GF-D8 (cell line): ENCODE data around the gene MMP24.
"Not testable (repeated sequence)": the region's sequence is repeated elsewhere in the genome, so short reads cannot be mapped to it uniquely, and the experiment has no call there.

Experiments used
- DNase-seq: peaks from one replicate; lab custom pipeline; 2025; lab: John Stamatoyannopoulos, UW

MMP24 gene

DNA sequence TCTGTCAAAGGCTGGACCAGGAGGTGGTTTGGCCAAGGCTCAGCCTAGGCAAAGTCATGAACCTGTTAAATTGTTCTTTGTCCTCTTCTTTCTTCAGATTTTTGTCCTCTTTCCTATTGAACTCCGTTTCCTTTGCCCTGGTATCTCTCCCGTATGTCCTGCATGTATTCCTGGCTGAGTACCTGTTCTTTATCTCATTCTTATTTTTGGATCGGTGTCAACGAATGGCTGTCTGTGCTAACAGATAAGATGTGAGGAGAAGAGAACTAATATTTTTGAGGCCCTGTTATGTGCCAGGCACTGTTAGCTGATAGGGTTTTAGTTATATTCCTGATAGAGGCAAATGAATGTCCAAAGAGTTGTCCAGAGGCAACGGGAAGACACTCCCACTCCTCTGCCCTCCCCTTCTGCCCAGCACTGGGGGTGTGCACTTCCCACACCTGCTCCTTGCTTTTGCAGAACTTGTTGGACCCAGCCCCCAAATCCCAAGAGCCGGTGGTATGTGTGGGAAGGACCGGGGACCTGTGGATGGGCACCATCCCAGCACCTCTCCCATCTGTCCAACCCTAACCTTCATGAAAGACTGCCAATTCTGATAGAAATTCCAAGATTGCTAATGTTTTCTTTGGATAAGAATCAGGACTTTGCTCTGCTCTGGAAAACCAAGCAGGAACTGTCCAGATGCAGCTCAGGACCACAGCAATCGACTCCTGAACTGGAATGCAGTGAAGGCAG lies 30.9 kb downstream of the MMP24 start:
- DNase-seq, result no peak

DNA sequence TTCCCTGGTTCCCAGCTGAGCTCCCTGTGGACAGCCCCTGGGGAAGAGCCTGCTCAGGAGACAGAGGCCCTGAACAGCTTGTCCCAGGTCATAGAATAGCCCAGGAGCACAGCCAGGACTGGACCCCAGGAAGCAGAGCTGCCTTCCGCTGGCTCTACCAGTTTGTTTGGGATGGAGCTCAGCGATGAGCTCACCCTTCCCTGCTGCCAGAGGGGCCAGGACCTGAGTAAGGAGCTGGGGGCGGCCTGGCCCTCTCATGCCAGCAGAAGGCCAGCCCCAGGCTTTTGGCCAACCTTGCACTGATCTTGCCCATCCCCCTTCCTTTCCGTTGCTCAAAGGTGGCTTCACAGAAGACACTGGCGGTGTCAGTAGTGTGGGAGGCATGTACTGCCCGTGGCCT lies 33.9 kb downstream of the MMP24 start:
- DNase-seq, result no peak

DNA sequence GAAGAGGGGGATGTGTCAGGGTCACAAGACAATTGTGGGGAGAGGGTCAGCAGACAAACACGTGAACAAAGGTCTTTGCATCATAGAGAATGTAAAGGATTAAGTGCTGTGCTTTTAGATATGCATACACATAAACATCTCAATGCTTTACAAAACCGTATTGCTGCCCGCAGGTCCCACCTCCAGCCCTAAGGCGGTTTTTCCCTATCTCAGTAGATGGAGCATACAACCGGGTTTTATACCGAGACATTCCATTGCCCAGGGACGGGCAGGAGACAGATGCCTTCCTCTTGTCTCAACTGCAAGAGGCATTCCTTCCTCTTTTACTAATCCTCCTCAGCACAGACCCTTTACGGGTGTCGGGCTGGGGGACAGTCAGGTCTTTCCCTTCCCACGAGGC lies 35.8 kb downstream of the MMP24 start:
- DNase-seq, result not testable (repeated sequence)

DNA sequence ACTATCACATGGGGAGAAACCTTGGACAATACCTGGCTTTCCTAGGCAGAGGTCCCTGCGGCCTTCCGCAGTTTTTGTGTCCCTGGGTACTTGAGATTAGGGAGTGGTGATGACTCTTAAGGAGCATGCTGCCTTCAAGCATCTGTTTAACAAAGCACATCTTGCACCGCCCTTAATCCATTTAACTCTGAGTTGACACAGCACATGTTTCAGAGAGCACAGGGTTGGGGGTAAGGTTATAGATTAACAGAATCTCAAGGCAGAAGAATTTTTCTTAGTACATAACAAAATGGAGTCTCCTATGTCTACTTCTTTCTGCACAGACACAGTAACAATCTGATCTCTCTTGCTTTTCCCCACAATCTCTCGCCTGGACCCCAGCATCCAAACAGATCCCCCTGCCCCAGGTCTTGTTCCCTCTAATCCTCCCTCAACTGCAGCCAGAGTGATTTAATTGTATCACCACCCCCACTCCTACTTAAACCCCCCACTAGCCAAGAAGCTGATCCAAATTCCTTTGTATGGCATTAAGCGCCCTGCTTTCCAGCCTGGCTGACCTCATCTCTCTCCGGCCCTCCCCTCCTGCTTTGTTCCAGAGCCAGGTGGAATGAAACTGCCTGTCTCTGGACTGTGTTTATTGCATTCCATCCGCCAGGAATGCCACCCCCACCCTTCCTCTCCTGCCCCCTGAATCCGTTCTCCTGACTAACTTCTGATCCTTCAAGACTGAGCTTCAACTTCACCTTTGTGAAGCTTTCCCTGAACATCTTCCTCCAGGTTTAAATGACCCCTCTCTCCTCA lies 36.4 kb downstream of the MMP24 start:
- DNase-seq, result not testable (repeated sequence)

DNA sequence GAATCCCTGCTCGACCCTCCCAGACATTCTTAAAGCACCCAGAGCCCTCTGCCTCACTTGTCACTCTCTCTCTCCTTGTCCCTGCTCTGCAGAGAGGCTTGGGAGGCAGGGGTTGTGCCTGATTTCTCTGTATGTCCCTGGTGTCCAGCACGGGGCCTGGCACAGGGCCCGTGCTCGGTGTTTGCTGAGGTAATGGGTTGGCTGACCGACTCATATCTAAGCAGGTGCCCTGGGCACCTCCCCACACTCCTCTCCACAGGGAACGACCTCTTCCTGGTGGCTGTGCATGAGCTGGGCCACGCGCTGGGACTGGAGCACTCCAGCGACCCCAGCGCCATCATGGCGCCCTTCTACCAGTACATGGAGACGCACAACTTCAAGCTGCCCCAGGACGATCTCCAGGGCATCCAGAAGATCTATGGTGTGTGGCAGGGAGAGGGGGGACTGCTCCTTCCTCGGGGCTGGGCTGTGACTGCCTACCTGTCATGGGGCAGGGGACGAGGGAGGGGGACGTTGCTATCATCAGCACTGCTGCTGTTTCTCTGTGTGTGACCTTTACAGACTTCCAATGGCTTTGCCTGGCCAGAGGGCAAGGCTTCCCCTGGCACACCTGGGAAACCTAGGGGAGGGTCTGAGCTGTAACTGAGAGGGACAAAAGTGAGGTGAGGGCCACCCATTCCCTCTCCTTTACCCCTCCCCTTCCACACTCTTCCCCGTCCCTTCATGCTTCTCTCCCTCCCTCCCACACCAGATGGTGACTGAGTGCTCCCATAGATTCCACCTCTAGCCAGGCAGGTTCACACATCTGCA lies 37.2 kb downstream of the MMP24 start:
- DNase-seq, result no peak

DNA sequence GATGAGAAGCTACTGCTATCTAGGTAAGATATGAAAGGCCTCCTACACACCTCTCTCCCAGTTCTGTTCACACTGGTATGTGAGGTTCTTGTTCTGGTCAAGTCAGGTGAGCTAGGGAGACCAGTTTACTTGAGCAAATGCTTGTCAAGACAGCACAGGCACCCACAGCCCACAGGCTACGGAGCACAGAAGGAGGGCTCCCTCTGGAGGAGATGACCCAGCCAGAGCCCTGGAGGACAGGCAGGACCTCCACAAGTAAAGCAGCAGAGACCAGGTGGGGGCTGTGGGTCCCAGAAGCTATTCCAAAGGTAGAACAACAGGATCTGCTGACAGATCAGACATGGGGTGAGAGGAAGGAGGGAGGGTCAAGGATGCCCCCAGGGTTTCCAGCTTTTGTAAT lies 38.3 kb downstream of the MMP24 start:
- no peak for DNase-seq

DNA sequence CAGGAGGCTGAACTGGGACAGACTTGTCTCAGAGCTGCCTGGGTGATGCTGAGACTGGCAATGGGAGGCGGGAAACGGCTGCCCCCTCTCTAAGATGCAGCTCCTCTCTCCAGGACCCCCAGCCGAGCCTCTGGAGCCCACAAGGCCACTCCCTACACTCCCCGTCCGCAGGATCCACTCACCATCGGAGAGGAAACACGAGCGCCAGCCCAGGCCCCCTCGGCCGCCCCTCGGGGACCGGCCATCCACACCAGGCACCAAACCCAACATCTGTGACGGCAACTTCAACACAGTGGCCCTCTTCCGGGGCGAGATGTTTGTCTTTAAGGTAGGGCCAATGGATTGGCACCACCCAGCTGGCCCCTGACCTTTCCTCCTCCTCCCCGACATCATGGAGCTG lies 40.6 kb downstream of the MMP24 start:
- no peak for DNase-seq

DNA sequence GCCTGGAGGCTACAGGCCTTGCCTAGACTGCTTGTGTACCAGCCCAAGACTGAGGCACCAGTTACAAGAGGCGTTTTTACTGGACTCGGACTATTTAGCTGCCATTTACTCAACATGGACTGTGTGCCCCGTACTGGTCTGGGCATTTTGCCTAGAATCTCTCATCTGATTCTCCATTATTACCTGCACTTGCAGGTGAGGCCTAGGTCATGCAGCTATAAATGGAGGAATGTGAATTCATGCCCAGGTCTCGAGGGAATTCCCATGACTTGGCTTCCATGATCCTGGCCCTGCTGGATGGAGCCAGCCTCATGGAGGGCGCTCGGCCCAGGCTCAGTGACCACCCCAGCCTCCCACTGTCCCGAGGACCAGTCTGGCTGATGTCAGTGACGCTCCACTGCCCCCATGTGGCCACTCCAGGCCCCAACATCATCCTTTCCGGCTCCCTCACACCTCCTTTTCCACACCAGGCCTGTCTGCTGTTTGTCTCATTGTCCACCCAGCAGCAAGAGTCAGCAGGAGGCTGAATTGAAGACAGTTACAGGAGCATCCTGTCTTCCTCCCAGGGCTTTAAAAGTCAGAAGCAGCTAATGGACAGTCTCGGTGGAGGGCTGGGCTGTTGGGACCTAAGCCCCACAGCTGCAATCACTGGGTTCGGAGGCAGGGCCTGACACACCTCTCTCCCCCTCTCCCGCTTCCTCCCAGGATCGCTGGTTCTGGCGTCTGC lies 42.7 kb downstream of the MMP24 start:
- no peak for DNase-seq

DNA sequence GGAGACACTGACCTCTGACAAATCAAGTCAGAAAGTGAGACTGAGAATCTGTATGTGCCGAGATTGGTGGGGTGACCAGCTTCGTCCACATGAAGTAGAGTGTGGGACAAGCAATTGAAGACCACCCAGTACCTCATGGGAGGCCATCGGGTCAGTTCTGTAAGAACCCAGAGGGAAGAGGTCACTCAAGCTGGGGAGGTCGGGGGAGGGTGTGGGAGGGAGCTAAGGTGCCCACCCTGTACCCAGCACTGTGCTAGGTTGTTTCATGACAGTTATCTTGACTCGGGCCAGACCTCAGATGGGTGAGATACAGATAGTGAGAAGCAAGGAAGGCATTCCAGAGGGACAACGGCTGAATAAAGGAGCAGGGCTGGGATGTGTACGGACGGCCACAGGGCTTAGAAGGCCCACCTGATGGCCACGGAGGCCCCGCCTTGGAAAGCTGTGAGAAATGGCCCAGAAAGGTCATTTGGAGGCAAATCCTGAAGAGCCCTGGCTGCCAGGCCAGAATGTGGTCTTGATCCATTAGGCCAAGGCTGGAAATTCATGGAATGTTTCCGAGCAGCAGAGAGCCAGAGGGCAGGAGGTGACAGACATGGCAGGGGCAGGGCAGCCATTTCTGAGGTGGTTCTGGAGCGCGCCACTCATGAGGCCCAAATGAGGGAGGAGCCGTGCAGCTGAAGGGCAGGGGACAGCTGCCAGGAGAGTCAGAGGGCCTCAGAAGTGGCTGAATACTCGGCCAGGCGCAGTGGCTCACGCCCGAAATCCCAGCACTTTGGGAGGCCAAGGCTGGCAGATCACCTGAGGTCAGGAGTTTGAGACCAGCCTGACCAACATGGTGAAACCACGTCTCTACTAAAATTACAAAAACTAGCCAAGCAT lies 43.8 kb downstream of the MMP24 start:
- DNase-seq, result no peak

DNA sequence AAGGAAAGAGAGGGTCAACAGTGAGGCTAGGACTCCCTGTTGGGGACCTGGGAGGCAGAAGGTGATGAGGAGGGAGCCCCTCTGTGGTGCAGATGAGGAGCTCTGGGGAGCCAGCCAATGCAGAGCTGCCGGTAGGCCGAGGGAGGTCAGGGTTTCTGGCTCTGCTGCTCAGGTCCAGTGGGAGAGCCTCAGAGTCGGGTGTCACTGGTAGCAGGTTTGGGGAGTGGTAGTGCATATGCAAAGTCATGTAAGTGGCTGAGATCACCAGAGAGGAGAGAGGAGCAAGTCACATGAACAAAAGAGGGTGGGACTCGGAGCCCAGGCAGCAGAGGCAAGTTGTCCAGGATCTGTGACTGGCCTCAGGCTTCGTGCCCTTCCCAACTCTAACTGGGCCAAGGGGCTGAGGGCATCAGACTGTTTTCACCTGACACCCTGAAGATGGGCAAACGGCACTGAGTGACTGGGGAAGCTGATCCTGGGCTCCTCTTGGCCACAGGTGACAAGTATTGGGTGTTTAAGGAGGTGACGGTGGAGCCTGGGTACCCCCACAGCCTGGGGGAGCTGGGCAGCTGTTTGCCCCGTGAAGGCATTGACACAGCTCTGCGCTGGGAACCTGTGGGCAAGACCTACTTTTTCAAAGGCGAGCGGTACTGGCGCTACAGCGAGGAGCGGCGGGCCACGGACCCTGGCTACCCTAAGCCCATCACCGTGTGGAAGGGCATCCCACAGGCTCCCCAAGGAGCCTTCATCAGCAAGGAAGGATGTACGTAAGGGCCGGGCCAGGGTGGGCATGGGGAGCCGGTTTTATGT lies 44.8 kb downstream of the MMP24 start:
- no peak for DNase-seq

DNA sequence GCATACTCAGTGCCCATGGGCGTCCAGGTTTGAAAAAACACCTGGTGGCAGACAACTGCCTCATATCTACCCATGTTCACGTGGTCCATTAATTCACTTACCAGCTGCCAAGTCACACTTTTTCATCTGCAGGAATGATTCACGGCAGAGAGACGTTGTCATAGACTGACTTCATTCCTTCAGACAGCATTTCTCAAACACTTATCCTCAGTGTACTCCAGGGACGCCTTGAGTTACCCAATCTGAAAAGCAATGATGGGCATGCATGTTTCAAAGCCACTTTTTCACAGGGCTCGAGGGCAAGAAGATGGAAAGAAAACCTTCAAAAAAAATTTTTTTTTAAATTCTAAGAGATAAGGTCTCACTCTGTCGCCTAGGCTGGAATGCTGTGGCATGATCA lies 45.4 kb downstream of the MMP24 start:
- no peak for DNase-seq

DNA sequence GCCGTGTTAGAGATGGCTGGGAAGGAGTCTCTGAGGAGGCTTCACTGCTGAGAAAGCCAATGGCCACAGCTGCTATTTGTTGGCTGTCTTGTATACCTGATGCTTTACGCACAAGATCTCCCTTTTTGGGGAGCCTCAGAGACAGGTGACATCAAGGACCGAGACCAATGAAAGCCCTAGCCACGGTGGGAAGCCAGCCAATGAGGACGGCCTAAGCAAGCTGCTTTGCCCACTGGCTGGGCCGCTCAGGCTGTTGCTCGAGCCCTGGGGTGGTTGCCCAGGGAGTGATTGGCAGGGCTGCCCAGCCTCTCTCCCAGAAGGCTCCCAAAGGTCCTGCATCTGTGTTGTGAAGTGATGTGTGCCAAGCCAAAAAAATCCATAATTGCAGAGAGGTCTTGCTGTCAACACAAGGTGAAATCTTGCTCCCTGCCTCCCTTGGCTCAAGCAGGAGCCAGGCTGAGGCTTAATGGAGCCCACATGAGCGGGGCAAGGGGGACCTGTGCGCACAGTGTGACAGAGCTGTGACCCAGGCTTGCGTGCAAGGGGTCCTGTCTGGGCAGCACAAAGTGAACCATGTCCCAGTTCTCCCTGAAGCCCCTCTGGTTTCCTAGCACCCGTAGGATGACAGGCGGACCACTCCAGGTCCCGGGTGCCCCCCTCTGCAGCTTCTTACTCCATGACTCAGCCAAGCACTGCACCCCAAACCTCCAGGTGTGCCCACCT lies 47.1 kb downstream of the MMP24 start:
- no peak for DNase-seq

DNA sequence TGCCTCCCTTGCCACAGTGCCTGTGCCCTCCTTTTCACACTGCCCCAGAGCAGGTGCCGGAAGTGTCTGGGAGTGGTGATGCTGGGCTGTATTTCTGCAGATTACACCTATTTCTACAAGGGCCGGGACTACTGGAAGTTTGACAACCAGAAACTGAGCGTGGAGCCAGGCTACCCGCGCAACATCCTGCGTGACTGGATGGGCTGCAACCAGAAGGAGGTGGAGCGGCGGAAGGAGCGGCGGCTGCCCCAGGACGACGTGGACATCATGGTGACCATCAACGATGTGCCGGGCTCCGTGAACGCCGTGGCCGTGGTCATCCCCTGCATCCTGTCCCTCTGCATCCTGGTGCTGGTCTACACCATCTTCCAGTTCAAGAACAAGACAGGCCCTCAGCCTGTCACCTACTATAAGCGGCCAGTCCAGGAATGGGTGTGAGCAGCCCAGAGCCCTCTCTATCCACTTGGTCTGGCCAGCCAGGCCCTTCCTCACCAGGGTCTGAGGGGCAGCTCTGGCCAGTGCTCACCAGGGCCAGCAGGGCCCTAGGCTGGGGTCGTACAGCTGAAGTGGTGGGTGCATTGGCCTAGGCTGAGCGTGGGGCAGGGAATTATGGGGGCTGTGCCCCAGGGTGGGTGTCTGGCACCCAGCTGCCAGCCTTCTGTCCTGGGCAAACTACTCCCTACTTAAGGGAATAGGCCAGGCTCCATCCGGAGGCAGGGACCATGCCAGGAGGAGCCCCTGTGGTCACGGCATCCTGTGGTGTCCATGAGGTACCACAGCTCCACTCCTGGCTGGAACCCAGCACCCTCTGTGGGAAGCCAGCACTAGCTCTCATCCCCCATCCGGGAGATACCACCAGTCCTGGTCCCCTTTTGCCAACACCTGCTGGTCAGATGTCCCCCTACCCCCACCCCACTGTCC lies 47.9 kb downstream of the MMP24 start:
- no peak for DNase-seq

DNA sequence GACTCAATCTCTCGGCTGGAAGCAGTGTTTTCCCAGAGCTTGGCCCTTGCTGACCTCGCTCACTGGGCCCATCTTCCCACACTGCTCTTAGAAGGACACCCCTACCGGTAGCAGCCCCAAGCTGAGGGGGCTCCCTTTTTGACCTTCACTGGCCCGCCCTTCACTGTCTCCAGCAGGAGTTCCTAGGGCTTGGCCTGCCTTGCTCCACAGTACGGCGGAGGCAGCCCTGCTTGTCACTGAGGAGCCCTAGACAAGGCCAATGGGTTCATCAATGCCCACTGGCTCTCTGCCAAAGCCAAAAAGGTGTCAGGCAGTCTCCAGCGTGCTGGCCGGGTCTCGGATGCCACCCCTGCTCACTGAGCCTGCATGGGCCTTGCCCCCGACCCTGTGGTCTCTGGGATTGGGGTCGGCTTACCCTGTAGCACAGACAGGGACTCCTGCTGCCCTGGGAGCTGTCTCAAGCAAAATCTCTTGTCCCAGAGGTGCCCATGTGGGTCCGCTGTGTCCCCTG lies 49.3 kb downstream of the MMP24 start:
- no peak for DNase-seq

DNA sequence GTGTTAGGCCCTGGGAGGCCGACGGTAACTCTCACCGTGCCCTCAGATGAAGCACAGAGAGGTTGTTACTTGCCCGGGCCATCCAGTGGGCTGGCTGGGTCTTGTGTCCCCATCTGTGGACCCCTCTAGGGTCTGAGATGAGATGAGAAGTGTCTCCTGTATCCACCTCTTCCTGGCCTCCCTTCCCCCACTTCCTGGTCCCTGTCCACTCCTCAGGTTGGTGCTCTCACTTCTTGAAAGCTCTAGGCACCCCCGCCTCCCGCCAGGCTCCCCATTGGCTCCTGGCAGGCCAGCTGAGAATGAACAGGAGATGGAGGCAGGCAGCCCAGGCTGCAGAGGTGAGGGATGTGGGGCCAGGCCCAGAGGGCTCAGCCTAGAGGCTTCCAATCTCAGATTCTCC lies 49.9 kb downstream of the MMP24 start:
- DNase-seq, result no peak

DNA sequence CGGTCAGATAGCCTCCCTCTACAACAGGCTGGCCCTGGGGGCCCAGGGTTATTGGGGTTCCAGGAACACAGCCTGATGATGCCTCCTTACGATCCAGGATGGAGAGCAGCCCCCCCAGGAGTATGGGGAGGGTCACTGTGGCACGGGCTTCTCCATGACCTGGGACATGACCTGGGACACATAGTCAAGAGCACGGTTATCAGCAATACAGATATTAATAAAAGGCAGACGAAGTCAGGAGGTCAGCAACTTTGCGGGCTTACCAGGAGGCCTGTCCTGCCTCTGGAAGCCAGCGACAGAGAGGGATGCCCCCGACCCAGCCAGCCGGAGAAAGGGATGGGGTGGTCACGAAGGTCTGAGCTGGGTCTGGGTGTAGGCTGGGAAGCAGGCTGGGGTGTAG lies 50.6 kb downstream of the MMP24 start:
- no peak for DNase-seq

DNA sequence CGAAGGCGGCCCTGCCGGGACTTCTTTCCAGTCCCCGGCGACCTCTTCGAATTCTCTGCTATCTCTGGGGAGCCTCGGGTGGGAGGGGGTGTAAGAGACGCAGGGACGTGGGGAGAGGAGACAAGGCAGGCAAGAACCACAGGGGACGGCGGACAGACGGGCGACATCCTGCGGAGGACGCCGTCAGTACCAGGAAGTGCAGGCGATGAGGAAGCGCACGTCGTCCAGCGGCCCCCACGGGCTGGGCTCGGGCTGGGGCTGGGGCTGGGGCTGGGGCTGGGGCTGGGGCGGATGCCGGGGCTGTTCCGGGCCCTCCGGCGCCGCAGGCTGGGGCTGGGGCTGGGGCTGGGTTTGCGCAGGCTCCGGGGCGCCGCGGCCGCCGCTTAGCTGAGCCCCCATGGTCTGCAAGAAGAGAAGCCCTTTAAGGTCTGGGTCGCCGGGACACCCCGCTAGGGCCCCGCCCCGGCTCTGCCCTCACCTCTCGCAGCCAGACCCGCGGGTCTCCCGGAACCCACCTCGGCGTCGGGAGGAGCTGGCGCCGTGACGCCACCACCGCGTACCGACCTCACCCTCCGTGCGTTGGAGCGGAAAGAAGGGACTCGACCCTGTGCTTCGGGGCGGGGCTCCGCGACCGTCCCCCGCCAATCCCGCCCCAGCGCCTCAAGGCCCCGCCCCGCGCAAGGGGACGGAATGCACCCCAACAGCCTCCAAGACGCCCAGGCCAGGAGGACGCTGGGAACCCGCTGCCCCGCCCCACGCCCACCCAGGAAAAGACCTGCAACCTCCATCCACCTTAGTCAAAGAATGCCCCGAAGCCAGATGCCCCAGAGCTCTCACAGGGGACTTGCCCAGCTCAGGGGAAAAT lies 51.3 kb downstream of the MMP24 start, which contains the start of gene MMP24OS:
Gene MMP24OS, minus strand, starts transcription at position 592 of the 865 bp plus-strand sequence. Its CDS starts 193 bp downstream, at position 399.
- peak; percentile 22 for DNase-seq
